Heart left ventricle (tissue), 16 donors: ENCODE data around the gene UNC13B. TPM values are rescaled to one million over a fixed set of nuclear protein-coding genes. Genes with fewer than 3 reads are reported as not detected.
"Not testable (repeated sequence)": the region's sequence is repeated elsewhere in the genome, so short reads cannot be mapped to it uniquely, and the experiment has no call there.

ENCODE experiments used
- ATAC-seq, 4 donors: fragments of 200-7000 bp; cut with Tn5 transposase; one replicate each; pipeline ENCODE4 v1.9.1; 2020 to 2022; ENCODE audit warnings: moderate library complexity in 4 of 4, mild to moderate bottlenecking in 3 of 4, moderate number of reproducible peaks in 1 of 4
- DNase-seq, 5 donors: peaks; one replicate each; pipeline ENCODE4 v3.0.0-alpha.2; 2020
- H3K27ac ChIP-seq, 12 donors: fragments of 200-600 bp; sonication (generic) in 4 of 12; one replicate each; pipeline versions ENCODE4 v1.5.0 to v1.8.0; 2016 to 2022; ENCODE audit warnings: mild to moderate bottlenecking in 2 of 12
- H3K27me3 ChIP-seq, 9 donors: fragments of 200-600 bp; sonication (generic) in 2 of 9; one replicate each; pipeline versions ENCODE4 v1.5.1 to v1.8.0; 2016 to 2022; ENCODE audit warnings: mild to moderate bottlenecking in 3 of 9
- H3K36me3 ChIP-seq, 9 donors: fragments of 200-600 bp; sonication (generic) in 2 of 9; one replicate each; pipeline versions ENCODE4 v1.5.0 to v1.8.0; 2018 to 2022; ENCODE audit warnings: mild to moderate bottlenecking in 2 of 9
- H3K4me1 ChIP-seq, 12 donors: fragments of 200-600 bp; sonication (generic) in 4 of 12; one replicate each; pipeline versions ENCODE4 v1.5.0 to v1.8.0; 2016 to 2022; ENCODE audit warnings: mild to moderate bottlenecking in 3 of 12
- H3K4me3 ChIP-seq, 12 donors: fragments of 200-600 bp; sonication (generic) in 4 of 12; one replicate each; pipeline versions ENCODE4 v1.5.0 to v1.8.0; 2017 to 2022; ENCODE audit warnings: mild to moderate bottlenecking in 9 of 12, moderate library complexity in 4 of 12
- H3K9me3 ChIP-seq, 12 donors: fragments of 200-600 bp; sonication (generic) in 4 of 12; one replicate each; pipeline versions ENCODE4 v1.5.0 to v1.8.0; 2016 to 2022; ENCODE audit warnings: mild to moderate bottlenecking in 1 of 12
- POLR2A ChIP-seq, 2 donors: fragments of 450-650 bp; IDR thresholded peaks; one replicate each; pipeline ENCODE4 v1.6.1; 2017; ENCODE audit warnings: antibody characterized with exemption in 2 of 2, mild to moderate bottlenecking in 2 of 2, moderate library complexity in 2 of 2
- WGBS, 4 donors: extraction: QIAGEN DNeasy Blood & Tissue Kit in 2 of 4; methylation state at CpG; one replicate each; pipeline versions ENCODE4 v1.1.5 to v1.1.7; 2013 to 2018; 5-methylcytosine and 5-hydroxymethylcytosine counted together
- intact Hi-C, 10 donors: fragments of 100-400 bp; cut with DNase I; formaldehyde crosslinking; loops; one replicate each; pipeline versions ENCODE4 v1.11.1 to v1.14.2; 2022
- polyA plus RNA-seq, 2 donors: library from polyadenylated mRNA; stranded (reverse); fragments of 200-250 nt; gene quantifications; one replicate each; pipeline ENCODE4 v1.2.3, GENCODE V29; 2013
- total RNA-seq, 9 donors: library from RNA; depleted of rRNA in 2 of 9; stranded (reverse); fragments of >200 nt in 2 of 9; fragmentation: NEBNext Ultra II Directional in 3 of 9; extraction: Animal tissue kit (Norgen Biotek cat#: 25700) in 3 of 9; gene quantifications; one replicate each; pipeline versions ENCODE4 v1.1.0 to v1.2.4, GENCODE V29; 2016 to 2023
- TF ChIP-seq, protein P1 (sequence below), 12 donors: fragments of 200-600 bp; sonication (generic) in 4 of 12; IDR thresholded peaks; one replicate each; pipeline versions ENCODE4 v1.5.0 to v1.8.0; 2018 to 2022; ENCODE audit warnings: antibody characterized with exemption in 12 of 12, mild to moderate bottlenecking in 5 of 12
- donor health status: ischemic (EF 13 %, LVEDD 7.1; RV severe dilation, severe dysfunction).
- donor health status: healthy with polysubstance abuse.
- donor health status: DM: no; HTN: yes; CAD: no.
- donor health status: DM: no; HTN: no; CAD: no.
- donor health status: ischemic (EF 25% LVEDD 6.9; RV normal size, moderate dysfunction).
- donor health status: ischemic (EF 25% LVEDD 5.7; RV mildly dilated, moderate dysfunction).
- donor health status: healthy.
- donor health status: DM: yes; HTN: yes; CAD: no.
- donor health status: ischemic (EF 35%, LVEDD 5.7; RV mildly dilated, moderate dysfunction).
- donor health status: nonischemic (EF 11% LVEDD 7.7; RV severe dilation, severe dysfunction).
- donor health status: DM: yes; HTN: yes; CAD: no.
- donor health status: PGD.
- donor health status: ischemic (EF 29% LVEDD 5.4; RV normal size, mild dysfunction).
- donor health status: nonischemic (EF 23%, LVEDD 6.1; RV moderate dilation, normal function).

Gene UNC13B
- total and polyA plus RNA-seq, 11 donors = 8.1 to 30.2 (median 21.2) TPM

DNA sequence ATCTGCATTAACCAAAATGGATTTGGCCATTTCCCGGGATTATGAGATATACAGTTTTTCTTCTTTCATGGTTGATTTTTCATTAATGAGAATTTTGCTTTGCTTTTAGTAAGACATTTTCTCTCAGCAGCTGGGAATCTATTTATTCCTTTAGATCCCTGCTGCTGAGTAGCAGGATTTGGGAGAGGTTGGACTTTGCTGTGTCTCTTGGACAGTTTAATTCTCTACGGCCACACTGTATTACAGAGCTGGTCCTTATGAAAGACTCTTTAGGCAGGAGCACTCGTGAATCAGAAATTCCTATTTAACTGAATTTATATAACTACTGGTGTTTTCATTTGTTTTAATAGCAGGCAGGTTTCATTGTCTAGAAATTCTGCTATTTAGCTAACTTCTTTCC, 1.6 kb downstream of the UNC13B start:
- intact Hi-C loops = loop anchor here in 6 of 10 donors (2.0 to 10.0 kb wide), 6 partner anchors 46 to 95 kb away; partner anchors contain the start of gene ATOSB (in 5 of the 6)
- H3K4me3 ChIP-seq = peak overlapping the region in 9 of 12 donors; percentile 65 to 93 (median 80)
- 53 to 76% (median 56%) methylated on average over 3 of the region's 3 CpGs for WGBS, 4 donors
- H3K36me3 ChIP-seq = no peaks in the 10 kb centered on the region
- H3K4me1 ChIP-seq = peaks cover 0 to 34% (median 21%) of the 10 kb centered on the region in 12 donors
- H3K27me3 ChIP-seq = no peaks in the 10 kb centered on the region
- H3K9me3 ChIP-seq = no peaks in the 10 kb centered on the region
- ATAC-seq = no peak
- H3K27ac ChIP-seq = peak overlapping the region in 7 of 12 donors; percentile 90 to 96 (median 94)
- DNase-seq = no peak
- TF ChIP-seq POLR2A (IDR thresholded peaks at IDR 0.05) = no peak
- TF ChIP-seq, protein P1, sequence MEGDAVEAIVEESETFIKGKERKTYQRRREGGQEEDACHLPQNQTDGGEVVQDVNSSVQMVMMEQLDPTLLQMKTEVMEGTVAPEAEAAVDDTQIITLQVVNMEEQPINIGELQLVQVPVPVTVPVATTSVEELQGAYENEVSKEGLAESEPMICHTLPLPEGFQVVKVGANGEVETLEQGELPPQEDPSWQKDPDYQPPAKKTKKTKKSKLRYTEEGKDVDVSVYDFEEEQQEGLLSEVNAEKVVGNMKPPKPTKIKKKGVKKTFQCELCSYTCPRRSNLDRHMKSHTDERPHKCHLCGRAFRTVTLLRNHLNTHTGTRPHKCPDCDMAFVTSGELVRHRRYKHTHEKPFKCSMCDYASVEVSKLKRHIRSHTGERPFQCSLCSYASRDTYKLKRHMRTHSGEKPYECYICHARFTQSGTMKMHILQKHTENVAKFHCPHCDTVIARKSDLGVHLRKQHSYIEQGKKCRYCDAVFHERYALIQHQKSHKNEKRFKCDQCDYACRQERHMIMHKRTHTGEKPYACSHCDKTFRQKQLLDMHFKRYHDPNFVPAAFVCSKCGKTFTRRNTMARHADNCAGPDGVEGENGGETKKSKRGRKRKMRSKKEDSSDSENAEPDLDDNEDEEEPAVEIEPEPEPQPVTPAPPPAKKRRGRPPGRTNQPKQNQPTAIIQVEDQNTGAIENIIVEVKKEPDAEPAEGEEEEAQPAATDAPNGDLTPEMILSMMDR (IDR thresholded peaks at IDR 0.05) = no peak

DNA sequence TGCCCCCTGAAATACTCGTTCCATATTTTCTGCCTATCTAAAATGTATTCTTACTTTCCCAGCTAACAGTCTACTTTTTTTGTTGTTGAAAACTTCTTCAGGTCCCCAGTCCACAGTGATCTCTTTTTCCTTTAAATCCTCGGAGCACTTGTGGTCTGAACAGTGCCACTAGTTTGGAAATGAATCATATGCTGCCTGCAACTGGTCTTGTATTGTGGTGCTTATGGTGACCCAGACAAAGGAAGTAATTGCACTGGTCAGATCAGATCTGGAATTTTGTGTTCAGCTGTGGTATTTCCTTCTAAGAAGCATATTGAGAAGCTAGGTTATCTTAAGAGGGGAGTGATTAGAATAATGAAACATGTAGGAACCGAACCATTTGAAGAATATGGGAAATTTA, 2.9 kb downstream of the UNC13B start:
- Histone ChIP-seq H3K4me1 (peaks cover 0 to 34% (median 21%) of the 10 kb centered on the region in 12 donors), H3K36me3 (no peaks in the 10 kb centered on the region), H3K27ac (peak overlapping the region in 2 of 12 donors; percentile 21 to 24), H3K4me3 (no peak overlapping the region), H3K27me3 (no peaks in the 10 kb centered on the region), H3K9me3 (no peaks in the 10 kb centered on the region)
- no peak for DNase-seq
- 66 to 72% (median 69%) methylated on average over 3 of the region's 3 CpGs for WGBS, 4 donors
- intact Hi-C loops = loop anchor here in 5 of 10 donors (5.0 to 10.0 kb wide), 4 partner anchors 47 to 93 kb away; partner anchors contain the start of gene ATOSB (in 5 of the 5)
- no peak for ATAC-seq
- TF ChIP-seq, protein P1 (IDR thresholded peaks at IDR 0.05) = no peak
- no peak for TF ChIP-seq POLR2A (IDR thresholded peaks at IDR 0.05)

DNA sequence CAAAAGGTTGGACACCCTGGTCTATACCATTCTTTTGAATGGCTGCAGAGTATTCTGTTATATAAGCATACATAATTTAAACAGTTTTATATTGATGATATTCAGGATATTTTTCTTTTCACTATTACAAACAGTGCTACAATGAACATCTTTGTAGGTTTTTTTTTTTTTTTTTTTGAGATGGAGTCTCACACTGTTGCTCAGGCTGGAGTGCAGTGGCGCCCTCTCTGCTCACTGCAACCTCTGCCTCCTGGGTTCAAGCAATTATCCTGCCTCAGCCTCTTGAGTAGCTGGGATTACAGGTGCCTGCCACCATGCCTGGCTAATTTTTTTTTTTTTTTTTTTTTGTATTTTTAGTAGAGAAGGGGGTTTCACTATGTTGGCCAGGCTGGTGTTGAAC, 5.6 kb downstream of the UNC13B start:
- not testable (repeated sequence) for ATAC-seq, H3K27ac ChIP-seq, DNase-seq, H3K27me3 ChIP-seq, H3K4me3 ChIP-seq, H3K9me3 ChIP-seq, H3K36me3 ChIP-seq
- intact Hi-C loops = loop anchor here in 2 of 10 donors (10.0 kb wide), 2 partner anchors 53 to 87 kb away; partner anchors contain the start of gene ATOSB (in 2 of the 2)
- WGBS, 4 donors = 91 to 98% (median 97%) methylated on average over 1 of the region's 1 CpG
- peaks cover 0 to 31% (median 22%) of the 10 kb centered on the region in 12 donors for H3K4me1 ChIP-seq

DNA sequence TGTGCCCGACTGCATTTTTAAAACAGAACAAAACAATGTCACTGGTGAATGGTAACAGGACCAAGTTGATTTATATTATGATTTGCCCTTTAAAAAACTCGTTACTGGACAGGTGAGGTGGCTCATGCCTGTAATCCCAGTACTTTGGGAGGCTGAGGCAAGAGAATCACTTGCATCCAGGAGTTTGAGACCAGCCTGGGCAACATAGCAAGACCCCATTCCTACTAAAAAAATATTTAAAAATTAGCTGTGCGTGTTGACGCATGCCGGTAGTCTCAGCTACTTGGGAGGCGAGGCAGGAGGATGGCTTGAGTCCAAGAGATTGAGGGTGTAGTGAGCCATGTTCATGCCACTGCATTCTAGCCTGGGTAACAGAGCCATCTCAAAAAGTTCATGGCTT, 7.2 kb downstream of the UNC13B start:
- no peaks in the 10 kb centered on the region for H3K27me3 ChIP-seq
- no peaks in the 10 kb centered on the region for H3K36me3 ChIP-seq
- TF ChIP-seq POLR2A (IDR thresholded peaks at IDR 0.05) = no peak
- TF ChIP-seq, protein P1 (IDR thresholded peaks at IDR 0.05) = no peak
- H3K4me1 ChIP-seq = peaks cover 0 to 24% (median 12%) of the 10 kb centered on the region in 12 donors
- H3K27ac ChIP-seq = no peak overlapping the region
- WGBS, 4 donors = 70 to 85% (median 83%) methylated on average over 6 of the region's 6 CpGs
- intact Hi-C loops = loop anchor here in 2 of 10 donors (10.0 kb wide), 2 partner anchors 54 to 86 kb away; partner anchors contain the start of gene ATOSB (in 2 of the 2)
- no peaks in the 10 kb centered on the region for H3K9me3 ChIP-seq
- H3K4me3 ChIP-seq = no peak overlapping the region
- ATAC-seq = no peak
- DNase-seq = no peak

DNA sequence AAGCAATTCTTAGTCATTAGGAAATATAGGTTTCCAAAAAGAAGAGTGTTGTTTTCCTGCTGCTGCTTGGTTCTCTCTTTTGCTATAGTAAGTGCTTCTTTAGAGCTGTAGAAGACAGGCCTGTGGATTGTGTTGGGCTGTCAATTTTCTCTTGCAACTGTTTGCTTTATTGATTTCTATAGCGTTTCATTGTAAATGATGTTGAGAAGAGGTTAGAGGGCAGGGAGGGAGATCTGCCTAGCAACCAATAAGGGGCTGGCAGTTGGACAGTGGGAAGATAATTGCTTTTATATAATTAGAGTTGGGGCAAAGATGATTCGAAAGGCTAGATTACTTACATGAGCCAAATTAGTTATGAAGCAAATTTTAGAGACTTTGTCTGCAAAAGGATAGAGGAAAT, 11.1 kb downstream of the UNC13B start:
- H3K27me3 ChIP-seq = no peaks in the 10 kb centered on the region
- no peak for DNase-seq
- TF ChIP-seq, protein P1 (IDR thresholded peaks at IDR 0.05) = no peak
- no peak for TF ChIP-seq POLR2A (IDR thresholded peaks at IDR 0.05)
- H3K27ac ChIP-seq = no peak overlapping the region
- no peaks in the 10 kb centered on the region for H3K36me3 ChIP-seq
- no peaks in the 10 kb centered on the region for H3K9me3 ChIP-seq
- H3K4me3 ChIP-seq = no peak overlapping the region
- no peak for ATAC-seq
- 50 to 60% (median 58%) methylated on average over 2 of the region's 2 CpGs for WGBS, 4 donors
- intact Hi-C loops = no loop called here
- H3K4me1 ChIP-seq = peaks cover 0 to 16% (median 2%) of the 10 kb centered on the region in 12 donors
